DND-41 (cell line): ENCODE results near the gene HPDL.
A peak's percentile ranks its signal among the peaks of the same experiment; 100 is the strongest.

Experiments used
- ATAC-seq: fragments of 200-7000 bp; cut with Tn5 transposase; 3 replicates; pipeline ENCODE4 v1.9.1; 2021; ENCODE audit warnings: low read depth; ENCODE audit not compliant: insufficient read depth
- DNase-seq: peaks from one replicate; pipeline ENCODE4 v3.0.0-alpha.2; 2020
- H2AFZ ChIP-seq: 2 replicates; pipeline ENCODE4 v1.6.0; 2012; ENCODE audit warnings: low read depth, low read length
- H3K27ac ChIP-seq: 2 replicates; pipeline ENCODE4 v1.5.1; 2012; ENCODE audit warnings: low read length, inconsistent platforms
- H3K27me3 ChIP-seq: fragments of 200-600 bp; sonication (generic); 2 replicates; pipeline ENCODE4 v1.6.0; 2012; ENCODE audit warnings: low read length, mild to moderate bottlenecking, inconsistent platforms; ENCODE audit not compliant: insufficient read depth, poor library complexity
- H3K36me3 ChIP-seq: 2 replicates; pipeline ENCODE4 v1.5.1; 2012; ENCODE audit warnings: low read length, inconsistent platforms; ENCODE audit not compliant: insufficient read depth
- H3K4me1 ChIP-seq: 2 replicates; pipeline ENCODE4 v1.5.1; 2012; ENCODE audit warnings: mild to moderate bottlenecking, low read length; ENCODE audit not compliant: insufficient read depth
- H3K4me2 ChIP-seq: 2 replicates; pipeline ENCODE4 v1.6.0; 2012; ENCODE audit warnings: mild to moderate bottlenecking, moderate library complexity, low read length, inconsistent platforms; ENCODE audit not compliant: insufficient read depth
- H3K4me3 ChIP-seq, 2 experiments: fragments of 200-600 bp in 1 of 2; shearing (Covaris generic) in 1 of 2; 2 replicates each; pipeline ENCODE4 v1.5.1; 2012 to 2016; ENCODE audit warnings: inconsistent platforms in 2 of 2, low read length in 2 of 2, mild to moderate bottlenecking in 2 of 2, low read depth in 1 of 2, moderate library complexity in 1 of 2
- H3K79me2 ChIP-seq: 2 replicates; pipeline ENCODE4 v1.6.0; 2012; ENCODE audit warnings: low read length, inconsistent platforms; ENCODE audit not compliant: insufficient read depth
- H3K9ac ChIP-seq: 2 replicates; pipeline ENCODE4 v1.6.0; 2012; ENCODE audit warnings: low read depth, mild to moderate bottlenecking, inconsistent platforms, low read length, moderate library complexity
- H3K9me3 ChIP-seq: 2 replicates; pipeline ENCODE4 v1.5.1; 2012; ENCODE audit warnings: low read length, moderate library complexity, mild to moderate bottlenecking, inconsistent platforms; ENCODE audit not compliant: insufficient read depth, severe bottlenecking
- H4K20me1 ChIP-seq: 2 replicates; pipeline ENCODE4 v1.6.0; 2012; ENCODE audit warnings: low read length; ENCODE audit not compliant: insufficient read depth
- CTCF ChIP-seq: IDR thresholded peaks from 2 replicates; pipeline ENCODE4 v1.5.1; 2012; ENCODE audit warnings: borderline replicate concordance, low read length, moderate library complexity, mild to moderate bottlenecking; ENCODE audit not compliant: poor library complexity, severe bottlenecking; ENCODE audit errors: extremely low read depth
- EZH2 ChIP-seq: IDR thresholded peaks from 3 replicates; pipeline ENCODE4 v1.6.1; 2012; ENCODE audit warnings: borderline replicate concordance, low read depth, mild to moderate bottlenecking, moderate library complexity, low read length, inconsistent platforms; ENCODE audit not compliant: severe bottlenecking

The HPDL gene

GRCh38 chr1:45345014-45345413 is 18.3 kb downstream of the HPDL start:
- Histone ChIP-seq H2AFZ (no peak overlapping the region), H3K79me2 (peaks cover 31% of the 10 kb centered on the region), H3K4me3 (no peak overlapping the region), H3K36me3 (peaks cover 54% of the 10 kb centered on the region), H3K4me2 (no peak overlapping the region), H3K4me1 (peaks cover 19% of the 10 kb centered on the region), H3K9me3 (no peaks in the 10 kb centered on the region), H3K9ac (no peak overlapping the region), H4K20me1 (peaks cover 23% of the 10 kb centered on the region; the same call in 1 of the 2 replicates), H3K27me3 (no peaks in the 10 kb centered on the region), H3K27ac (no peak overlapping the region)
- TF ChIP-seq EZH2 (no peak), CTCF (no peak)
- DNase-seq = no peak
- no peak for ATAC-seq

GRCh38 chr1:45346473-45346872 is 19.8 kb downstream of the HPDL start:
- TF ChIP-seq CTCF (no peak), EZH2 (no peak)
- peaks cover 11% of the 10 kb centered on the region for H3K4me1 ChIP-seq
- no peak overlapping the region for H3K27ac ChIP-seq
- peaks cover 46% of the 10 kb centered on the region for H3K36me3 ChIP-seq
- no peak overlapping the region for H3K9ac ChIP-seq
- H3K79me2 ChIP-seq = peaks cover 16% of the 10 kb centered on the region
- H3K9me3 ChIP-seq = no peaks in the 10 kb centered on the region
- ATAC-seq (peak; percentile 19; the same call in 2 of the 3 replicates), DNase-seq (no peak)
- peaks cover 19% of the 10 kb centered on the region; the same call in 1 of the 2 replicates for H4K20me1 ChIP-seq
- H3K27me3 ChIP-seq = no peaks in the 10 kb centered on the region
- H2AFZ ChIP-seq = no peak overlapping the region
- H3K4me2 ChIP-seq = no peak overlapping the region
- H3K4me3 ChIP-seq = no peak overlapping the region

- DNase-seq (no peak), ATAC-seq (no peak)
- H3K79me2 ChIP-seq = peaks cover under 1% of the 10 kb centered on the region; the same call in 1 of the 2 replicates
- no peaks in the 10 kb centered on the region for H3K27me3 ChIP-seq
- no peak for TF ChIP-seq EZH2
- no peak for TF ChIP-seq CTCF
- peaks cover 31% of the 10 kb centered on the region for H3K36me3 ChIP-seq
- H2AFZ ChIP-seq = no peak overlapping the region
- no peak overlapping the region for H3K4me2 ChIP-seq
- H3K9ac ChIP-seq = no peak overlapping the region
- peaks cover 12% of the 10 kb centered on the region; the same call in 1 of the 2 replicates for H4K20me1 ChIP-seq
- H3K27ac ChIP-seq = no peak overlapping the region
- no peaks in the 10 kb centered on the region for H3K9me3 ChIP-seq
- no peak overlapping the region for H3K4me3 ChIP-seq
- no peaks in the 10 kb centered on the region for H3K4me1 ChIP-seq
Observed at GRCh38 chr1:45348020-45348419, 21.3 kb downstream of the HPDL start.

- ATAC-seq (no peak), DNase-seq (no peak)
- TF ChIP-seq CTCF (no peak), EZH2 (no peak)
- H3K79me2 ChIP-seq = no peaks in the 10 kb centered on the region
- peaks cover 25% of the 10 kb centered on the region for H3K36me3 ChIP-seq
- H3K4me2 ChIP-seq = no peak overlapping the region
- no peaks in the 10 kb centered on the region for H3K9me3 ChIP-seq
- H4K20me1 ChIP-seq = peaks cover 7% of the 10 kb centered on the region; the same call in 1 of the 2 replicates
- H3K4me3 ChIP-seq = no peak overlapping the region
- no peak overlapping the region for H3K27ac ChIP-seq
- no peaks in the 10 kb centered on the region for H3K4me1 ChIP-seq
- H2AFZ ChIP-seq = no peak overlapping the region
- no peak overlapping the region for H3K9ac ChIP-seq
- no peaks in the 10 kb centered on the region for H3K27me3 ChIP-seq
Observed at GRCh38 chr1:45348609-45348965, 21.9 kb downstream of the HPDL start.
